ENCODE results near the gene NAA80.

NAA80 gene

DNA sequence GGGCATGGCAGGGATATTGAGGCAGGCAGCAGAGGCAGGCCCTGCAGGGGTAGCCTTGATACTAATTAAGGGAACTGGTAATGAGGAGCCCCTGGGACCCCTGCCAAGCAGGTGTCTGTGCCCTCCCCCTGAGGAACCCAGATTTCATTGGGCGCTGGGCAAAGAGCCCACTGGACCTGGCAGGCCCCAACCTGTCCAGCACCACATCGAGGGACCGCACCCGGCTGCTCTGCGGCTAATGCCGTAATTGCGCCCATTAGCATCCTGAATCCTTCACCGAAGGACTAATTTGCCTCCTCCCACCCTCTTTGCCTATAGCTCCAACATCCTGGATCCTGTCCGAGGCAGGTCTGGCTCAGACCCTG, 44.0 kb downstream of the NAA80 start:
- Histone ChIP-seq H3K27me3 (ENCODE audit: insufficient read depth, low read length) (no peaks in the 10 kb centered on the region), H2AFZ (ENCODE audit: low read depth, low read length) (no peak overlapping the region), H3K9me3 (ENCODE audit: low read length) (no peaks in the 10 kb centered on the region), H3K4me1 (ENCODE audit: insufficient read depth, low read length) (peaks cover 28% of the 10 kb centered on the region), H3K36me3 (ENCODE audit: insufficient read depth, low read length) (peaks cover 68% of the 10 kb centered on the region), H3K4me3 (ENCODE audit: low read length) (no peak overlapping the region)

DNA sequence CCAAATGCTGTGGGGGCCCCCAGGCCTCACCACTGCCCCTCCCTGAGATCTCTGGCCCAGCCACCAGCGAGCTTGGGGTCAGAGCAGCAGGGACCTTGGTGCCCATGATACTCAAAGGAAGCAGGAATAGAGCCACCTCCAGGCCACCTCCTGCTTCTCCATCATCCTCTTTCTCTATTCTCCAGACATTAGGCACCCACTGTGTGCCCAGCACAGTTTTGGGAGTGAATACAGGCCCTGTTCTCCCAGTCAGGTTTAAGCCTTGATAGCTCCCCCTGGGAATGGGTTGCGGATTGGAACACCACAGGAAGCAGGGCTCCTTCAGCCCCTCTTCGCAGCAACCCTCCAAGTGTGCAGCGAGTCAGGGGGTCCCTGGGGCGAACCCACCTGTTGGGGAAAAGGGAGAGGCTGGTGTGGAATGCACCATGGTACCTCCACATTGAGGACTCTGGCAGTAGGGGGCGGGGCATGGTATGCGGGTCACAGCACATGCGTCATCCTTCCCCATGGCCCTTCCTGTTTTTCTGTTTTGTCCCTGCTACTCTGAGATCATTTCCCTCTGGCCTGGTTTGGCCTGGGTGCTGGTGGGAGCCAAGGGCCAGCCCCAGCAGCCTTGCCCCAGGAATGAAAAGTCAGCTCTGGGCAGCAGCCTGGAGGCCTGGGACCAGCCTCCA, 44.5 kb downstream of the NAA80 start:
- H3K9me3 ChIP-seq (ENCODE audit: low read length) = no peaks in the 10 kb centered on the region
- H3K36me3 ChIP-seq (ENCODE audit: insufficient read depth, low read length) = peaks cover 73% of the 10 kb centered on the region
- H3K27me3 ChIP-seq (ENCODE audit: insufficient read depth, low read length) = no peaks in the 10 kb centered on the region
- no peak overlapping the region for H3K4me3 ChIP-seq (ENCODE audit: low read length)
- no peak overlapping the region for H2AFZ ChIP-seq (ENCODE audit: low read depth, low read length)
- peaks cover 27% of the 10 kb centered on the region for H3K4me1 ChIP-seq (ENCODE audit: insufficient read depth, low read length)

DNA sequence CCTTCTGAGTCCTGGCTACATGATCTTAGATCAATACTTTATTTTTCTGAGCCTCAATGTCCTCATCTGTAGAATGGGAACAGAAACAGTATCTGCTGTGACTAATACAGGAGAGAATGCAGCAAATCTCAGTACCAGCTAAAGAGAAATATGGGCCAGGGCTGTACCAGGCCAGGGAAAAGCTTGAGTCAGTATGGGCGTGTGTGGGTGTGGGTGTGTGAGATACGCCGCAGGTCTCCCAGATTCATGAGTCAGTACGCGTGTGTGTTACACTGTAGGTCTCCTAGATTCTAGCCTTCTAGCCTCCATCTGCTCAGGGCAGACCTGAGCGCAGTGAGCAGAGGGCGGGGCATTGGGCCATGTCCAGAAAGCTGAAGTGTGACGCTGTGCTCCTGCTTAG, 48.0 kb downstream of the NAA80 start:
- Histone ChIP-seq H3K4me3 (ENCODE audit: low read length) (no peak overlapping the region), H3K36me3 (ENCODE audit: insufficient read depth, low read length) (peaks cover 64% of the 10 kb centered on the region), H2AFZ (ENCODE audit: low read depth, low read length) (no peak overlapping the region), H3K27me3 (ENCODE audit: insufficient read depth, low read length) (no peaks in the 10 kb centered on the region), H3K9me3 (ENCODE audit: low read length) (no peaks in the 10 kb centered on the region), H3K4me1 (ENCODE audit: insufficient read depth, low read length) (peaks cover 16% of the 10 kb centered on the region)

DNA sequence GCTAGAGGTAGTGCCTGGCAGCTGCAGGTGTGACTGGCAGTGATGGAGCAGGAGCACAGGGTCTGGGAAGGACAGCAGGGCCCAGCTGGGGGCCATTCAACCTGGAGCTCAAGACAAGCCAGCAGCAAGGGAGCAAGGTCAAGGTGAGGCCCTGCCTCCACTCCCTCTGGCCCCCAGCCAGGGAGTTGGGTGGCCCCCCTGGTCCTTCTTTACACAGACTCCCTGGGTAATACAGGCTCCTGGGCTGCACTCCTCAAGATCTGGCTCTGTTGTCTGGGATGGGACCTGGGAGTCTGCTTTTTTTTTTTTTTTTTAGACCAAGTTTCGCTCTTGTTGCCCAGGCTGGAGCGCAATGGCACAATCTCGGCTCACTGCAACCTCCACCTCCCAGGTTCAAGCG, 48.7 kb downstream of the NAA80 start:
- H3K4me1 ChIP-seq (ENCODE audit: insufficient read depth, low read length) = peaks cover 23% of the 10 kb centered on the region

DNA sequence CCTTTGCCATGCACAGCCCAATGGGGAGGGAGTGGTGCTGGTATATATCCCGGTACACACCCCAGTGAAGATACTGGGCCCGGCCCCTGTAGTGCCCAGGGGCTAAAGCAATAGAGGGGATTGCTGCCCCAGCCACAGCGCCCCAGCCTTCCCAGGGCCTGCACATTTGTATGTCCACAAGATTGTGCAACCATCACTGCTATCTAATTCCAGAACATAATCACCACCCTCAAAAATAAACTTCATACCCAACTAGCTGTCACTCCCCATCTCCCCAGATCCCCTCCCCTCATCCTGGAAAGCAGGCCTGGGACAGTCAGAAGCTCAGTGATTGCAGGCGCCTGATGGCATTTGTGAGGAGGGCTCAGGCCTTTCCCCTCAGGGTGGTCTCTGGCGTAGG, 49.7 kb downstream of the NAA80 start:
- Histone ChIP-seq H2AFZ (ENCODE audit: low read depth, low read length) (no peak overlapping the region), H3K27me3 (ENCODE audit: insufficient read depth, low read length) (no peaks in the 10 kb centered on the region), H3K36me3 (ENCODE audit: insufficient read depth, low read length) (peaks cover 52% of the 10 kb centered on the region), H3K4me1 (ENCODE audit: insufficient read depth, low read length) (peaks cover 27% of the 10 kb centered on the region), H3K4me3 (ENCODE audit: low read length) (no peak overlapping the region), H3K9me3 (ENCODE audit: low read length) (no peaks in the 10 kb centered on the region)

More for the DNA sequence above, 48.7 kb downstream of the NAA80 start:
- H3K9me3 ChIP-seq (ENCODE audit: low read length) = no peaks in the 10 kb centered on the region
- peaks cover 61% of the 10 kb centered on the region for H3K36me3 ChIP-seq (ENCODE audit: insufficient read depth, low read length)
- no peak overlapping the region for H2AFZ ChIP-seq (ENCODE audit: low read depth, low read length)
- no peaks in the 10 kb centered on the region for H3K27me3 ChIP-seq (ENCODE audit: insufficient read depth, low read length)
- no peak overlapping the region for H3K4me3 ChIP-seq (ENCODE audit: low read length)

DNA sequence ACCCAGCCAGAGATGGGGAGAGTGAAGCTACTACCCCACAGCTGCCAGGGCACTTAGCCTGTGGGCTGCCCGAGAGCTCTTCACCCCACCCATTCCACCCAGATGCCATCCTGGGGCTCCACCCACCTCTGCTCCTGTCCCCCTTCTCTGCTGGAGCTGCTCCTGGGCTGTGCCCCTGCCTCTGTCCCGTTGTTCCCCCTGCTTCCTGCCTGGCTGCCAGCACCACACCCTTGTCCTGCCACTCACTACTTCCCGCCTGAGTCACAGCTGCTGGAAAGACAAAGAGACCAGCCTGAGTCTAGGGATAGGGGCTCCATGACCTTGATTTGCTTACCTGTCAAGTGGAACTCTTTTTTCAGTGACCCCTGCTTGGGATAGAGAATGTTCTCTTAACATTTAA, 50.8 kb downstream of the NAA80 start:
- Histone ChIP-seq H3K36me3 (ENCODE audit: insufficient read depth, low read length) (peaks cover 46% of the 10 kb centered on the region), H2AFZ (ENCODE audit: low read depth, low read length) (no peak overlapping the region), H3K27me3 (ENCODE audit: insufficient read depth, low read length) (no peaks in the 10 kb centered on the region), H3K4me1 (ENCODE audit: insufficient read depth, low read length) (peaks cover 27% of the 10 kb centered on the region), H3K4me3 (ENCODE audit: low read length) (no peak overlapping the region), H3K9me3 (ENCODE audit: low read length) (no peaks in the 10 kb centered on the region)

DNA sequence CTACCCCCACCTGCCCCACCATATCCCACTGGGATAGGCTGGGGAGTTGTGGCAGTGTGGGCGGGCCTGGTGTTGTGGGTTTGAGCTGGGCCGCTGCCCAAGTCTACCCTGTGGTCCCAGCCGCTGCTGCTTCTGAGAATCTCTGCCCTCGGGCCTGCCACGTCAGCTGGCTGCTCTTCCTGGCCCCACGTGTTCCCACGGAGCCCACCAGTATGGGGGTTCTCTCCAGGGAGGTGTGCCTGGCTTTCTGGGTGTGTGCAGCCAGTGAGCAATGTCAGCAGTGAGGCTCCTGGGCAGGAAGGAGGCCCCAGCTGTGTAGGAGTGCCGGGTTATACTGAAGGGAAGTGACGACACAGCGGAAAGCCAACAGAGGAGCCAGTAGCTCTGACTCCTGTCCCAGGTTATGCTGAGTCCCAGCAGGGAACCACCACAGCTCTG, 52.7 kb downstream of the NAA80 start:
- Histone ChIP-seq H3K27me3 (ENCODE audit: insufficient read depth, low read length) (no peaks in the 10 kb centered on the region), H2AFZ (ENCODE audit: low read depth, low read length) (no peak overlapping the region), H3K9me3 (ENCODE audit: low read length) (no peaks in the 10 kb centered on the region), H3K36me3 (ENCODE audit: insufficient read depth, low read length) (peaks cover 35% of the 10 kb centered on the region), H3K4me3 (ENCODE audit: low read length) (peak overlapping the region; percentile 3), H3K4me1 (ENCODE audit: insufficient read depth, low read length) (peaks cover 42% of the 10 kb centered on the region)
